Panc1 (cell line): ENCODE measurements around the gene HADH. TPM values are rescaled to one million over a fixed set of nuclear protein-coding genes. Genes with fewer than 3 reads are reported as not detected.

Experiments used
- ATAC-seq: fragments of 200-7000 bp; cut with Tn5 transposase; 2 replicates; pipeline ENCODE4 v1.9.1; 2020; ENCODE audit warnings: mild to moderate bottlenecking, moderate library complexity
- BruUV-seq: library from RNA; stranded (reverse); fragments of 400-500 nt; replicated peaks from 2 replicates; lab custom pipeline; 2021; lab: Mats Ljungman, UMichigan
- CTCF ChIA-PET: fragments of 300-600 bp; sonication (Branson Sonifier 250); formaldehyde crosslinking; loops from one replicate; lab custom pipeline; 2022; ENCODE audit warnings: antibody characterized with exemption; lab: Charles Lee
- POLR2A ChIA-PET: fragments of 300-600 bp; sonication (Branson Sonifier 250); formaldehyde crosslinking; loops from one replicate; lab custom pipeline; 2022; ENCODE audit warnings: antibody characterized with exemption; lab: Charles Lee
- DNase-seq: peaks from one replicate; pipeline ENCODE4 v3.0.0-alpha.2; 2010; ENCODE audit warnings: low read depth, low spot score
- H3K27ac ChIP-seq: 2 replicates; pipeline ENCODE4 v1.5.1; 2011; ENCODE audit warnings: mild to moderate bottlenecking, low read length, inconsistent platforms
- H3K27me3 ChIP-seq: fragments of 200-500 bp; sonication (Bioruptor generic); 2 replicates; pipeline ENCODE4 v1.6.0; 2014; ENCODE audit warnings: low read length, inconsistent platforms; ENCODE audit not compliant: control insufficient read depth, insufficient read depth
- H3K36me3 ChIP-seq: fragments of 200-500 bp; sonication (Bioruptor generic); 2 replicates; pipeline ENCODE4 v1.5.1; 2014; ENCODE audit warnings: inconsistent platforms, mild to moderate bottlenecking, low read length, moderate library complexity; ENCODE audit not compliant: control insufficient read depth, insufficient read depth
- H3K4me1 ChIP-seq: 2 replicates; pipeline ENCODE4 v1.5.1; 2011; ENCODE audit warnings: inconsistent platforms, mild to moderate bottlenecking, low read length, moderate library complexity; ENCODE audit not compliant: control insufficient read depth, insufficient read depth
- H3K4me3 ChIP-seq, 2 experiments: 2 replicates each; pipeline ENCODE4 v1.5.1; 2011 to 2012; ENCODE audit warnings: low read depth in 2 of 2, low read length in 2 of 2, mild to moderate bottlenecking in 2 of 2, inconsistent platforms in 1 of 2, moderate library complexity in 1 of 2
- H3K9me3 ChIP-seq: fragments of 200-500 bp; sonication (Bioruptor generic); 2 replicates; pipeline ENCODE4 v1.5.1; 2014; ENCODE audit warnings: low read depth, mild to moderate bottlenecking, inconsistent platforms, low read length, moderate library complexity; ENCODE audit not compliant: control insufficient read depth, insufficient read depth
- POLR2AphosphoS5 ChIP-seq: IDR thresholded peaks from 2 replicates; pipeline ENCODE4 v1.6.1; 2012; ENCODE audit warnings: mild to moderate bottlenecking, low read depth, low read length, moderate library complexity
- REST ChIP-seq, 2 experiments: IDR thresholded peaks; 2 replicates each; pipeline ENCODE4 v1.6.1; 2011 to 2012; ENCODE audit warnings: low read depth in 2 of 2, control low read depth in 1 of 2, low read length in 1 of 2, mild to moderate bottlenecking in 1 of 2, moderate library complexity in 1 of 2; ENCODE audit not compliant: insufficient read depth in 1 of 2
- SIN3A ChIP-seq: IDR thresholded peaks from 2 replicates; pipeline ENCODE4 v1.6.1; 2012; ENCODE audit warnings: low read depth, mild to moderate bottlenecking, low read length, moderate library complexity, borderline replicate concordance; ENCODE audit not compliant: insufficient read depth
- TCF7L2 ChIP-seq: IDR thresholded peaks from 2 replicates; pipeline ENCODE4 v1.6.1; 2011; ENCODE audit warnings: mild to moderate bottlenecking, low read depth, low read length, inconsistent platforms
- in situ Hi-C: cut with HindIII; loops from 2 replicates; pipeline ENCODE4 v1.10.0; 2016; ENCODE audit warnings: low sequenced_read_pairs, low pct_unique_long_range_greater_than_20kb
- intact Hi-C: fragments of 100-400 bp; cut with micrococcal nuclease; formaldehyde crosslinking; loops from one replicate; pipeline ENCODE4 v1.10.0; 2022; ENCODE audit not compliant: unreplicated experiment
- total RNA-seq: library from RNA; stranded (reverse); gene quantifications from one replicate; pipeline ENCODE4 v1.2.1, GENCODE V29; 2021; ENCODE audit not compliant: unreplicated experiment
- TF ChIP-seq, protein P1 (sequence below): fragments of 450-650 bp; IDR thresholded peaks from 2 replicates; pipeline ENCODE4 v1.5.1; 2017; ENCODE audit warnings: mild to moderate bottlenecking

HADH gene
- total RNA-seq, 1 experiment from 2014 or later = 20.0 TPM

DNA sequence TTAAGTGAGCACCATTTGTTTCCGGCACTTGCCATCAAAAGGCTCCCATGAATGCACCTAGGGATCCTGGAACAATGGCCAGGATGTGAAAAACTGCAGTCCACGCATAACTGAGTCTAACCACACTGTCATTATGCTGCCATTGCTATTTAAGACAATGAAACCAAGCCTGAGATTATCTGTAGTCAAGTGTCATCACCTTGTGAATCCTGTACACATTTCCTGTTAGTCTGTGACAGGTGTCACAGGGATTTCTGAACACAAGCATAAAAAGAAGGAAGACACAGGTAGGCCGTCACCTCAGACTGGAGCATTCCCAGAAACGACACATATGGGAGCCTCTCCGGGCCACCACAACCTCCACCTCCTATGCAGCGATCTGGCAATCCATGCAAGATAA, 66.7 kb downstream of the HADH start:
- in situ Hi-C loops = no loop called here
- POLR2A ChIA-PET = no interaction called here
- CTCF ChIA-PET = no interaction called here

GRCh38 chr4:108058685-108059440, 69.2 kb downstream of the HADH start:
- POLR2A ChIA-PET = interaction anchor here (0.6 kb wide), 1 partner anchor 371 kb away, joined by 4 read pairs; no protein-coding TSS in a partner anchor
- DNase-seq (no peak), ATAC-seq (peak; percentile 87)
- no peaks in the 10 kb centered on the region for H3K9me3 ChIP-seq
- in situ Hi-C loops = no loop called here
- no peaks in the 10 kb centered on the region for H3K36me3 ChIP-seq
- CTCF ChIA-PET = interaction anchor here (0.6 kb wide), 1 partner anchor 514 kb away, joined by 4 read pairs; no protein-coding TSS in a partner anchor
- H3K4me3 ChIP-seq = no peak overlapping the region
- H3K4me1 ChIP-seq = no peaks in the 10 kb centered on the region
- H3K27me3 ChIP-seq = no peaks in the 10 kb centered on the region; the same call in 1 of the 2 replicates
- no peak overlapping the region for H3K27ac ChIP-seq
- intact Hi-C loops = no loop called here
- TF ChIP-seq POLR2AphosphoS5 (no peak), TCF7L2 (no peak), REST (IDR thresholded peaks at IDR 0.05; ENCODE audit: insufficient read depth in 1 of 2, low read depth in 2 of 2, low read length in 1 of 2) (no peak), SIN3A (no peak)
- TF ChIP-seq, protein P1, sequence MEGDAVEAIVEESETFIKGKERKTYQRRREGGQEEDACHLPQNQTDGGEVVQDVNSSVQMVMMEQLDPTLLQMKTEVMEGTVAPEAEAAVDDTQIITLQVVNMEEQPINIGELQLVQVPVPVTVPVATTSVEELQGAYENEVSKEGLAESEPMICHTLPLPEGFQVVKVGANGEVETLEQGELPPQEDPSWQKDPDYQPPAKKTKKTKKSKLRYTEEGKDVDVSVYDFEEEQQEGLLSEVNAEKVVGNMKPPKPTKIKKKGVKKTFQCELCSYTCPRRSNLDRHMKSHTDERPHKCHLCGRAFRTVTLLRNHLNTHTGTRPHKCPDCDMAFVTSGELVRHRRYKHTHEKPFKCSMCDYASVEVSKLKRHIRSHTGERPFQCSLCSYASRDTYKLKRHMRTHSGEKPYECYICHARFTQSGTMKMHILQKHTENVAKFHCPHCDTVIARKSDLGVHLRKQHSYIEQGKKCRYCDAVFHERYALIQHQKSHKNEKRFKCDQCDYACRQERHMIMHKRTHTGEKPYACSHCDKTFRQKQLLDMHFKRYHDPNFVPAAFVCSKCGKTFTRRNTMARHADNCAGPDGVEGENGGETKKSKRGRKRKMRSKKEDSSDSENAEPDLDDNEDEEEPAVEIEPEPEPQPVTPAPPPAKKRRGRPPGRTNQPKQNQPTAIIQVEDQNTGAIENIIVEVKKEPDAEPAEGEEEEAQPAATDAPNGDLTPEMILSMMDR = no peak
- BruUV-seq = no TSS peak

More for the DNA sequence above, 66.7 kb downstream of the HADH start:
- no TSS peak for BruUV-seq
- Histone ChIP-seq H3K9me3 (no peaks in the 10 kb centered on the region), H3K27ac (no peak overlapping the region), H3K4me1 (no peaks in the 10 kb centered on the region), H3K36me3 (no peaks in the 10 kb centered on the region), H3K4me3 (no peak overlapping the region), H3K27me3 (no peaks in the 10 kb centered on the region; the same call in 1 of the 2 replicates)
- intact Hi-C loops = no loop called here
- DNase-seq = no peak
- TF ChIP-seq, protein P1 = no peak
- TF ChIP-seq SIN3A (no peak), TCF7L2 (no peak), REST (IDR thresholded peaks at IDR 0.05; ENCODE audit: insufficient read depth in 1 of 2, low read depth in 2 of 2, low read length in 1 of 2) (no peak), POLR2AphosphoS5 (no peak)
- ATAC-seq = no peak
